Measurements from ENCODE around the gene TMEM42. TPM values are rescaled to one million over a fixed set of nuclear protein-coding genes. Genes with fewer than 3 reads are reported as not detected.

The TMEM42 gene
- total and polyA plus RNA-seq, 2 of the 8 experiments (the other 6 are each of a cell fraction or from before 2014, with no cell fraction given): 11.2 to 41.4 TPM

DNA sequence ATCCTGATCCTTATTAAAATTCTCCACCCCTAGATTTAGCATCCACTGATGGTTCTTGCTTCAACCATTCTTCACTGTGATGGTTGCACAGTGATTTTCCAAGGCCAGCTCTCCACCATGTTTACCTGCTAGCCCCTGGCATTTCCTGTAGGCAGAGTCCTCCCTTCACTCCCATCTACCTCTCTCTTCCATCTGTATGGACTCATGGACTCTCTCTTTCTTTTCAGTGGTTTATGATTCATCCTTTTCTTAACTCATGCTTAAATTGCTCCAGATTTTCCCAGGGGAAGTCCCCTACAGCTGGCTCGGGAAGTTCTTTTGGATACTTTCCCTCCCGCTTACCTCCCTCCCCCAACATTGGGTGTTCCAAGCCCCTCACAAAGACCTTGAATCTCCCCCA lies 31.4 kb downstream of the TMEM42 start (continued):
- TF ChIP-seq, protein P1, sequence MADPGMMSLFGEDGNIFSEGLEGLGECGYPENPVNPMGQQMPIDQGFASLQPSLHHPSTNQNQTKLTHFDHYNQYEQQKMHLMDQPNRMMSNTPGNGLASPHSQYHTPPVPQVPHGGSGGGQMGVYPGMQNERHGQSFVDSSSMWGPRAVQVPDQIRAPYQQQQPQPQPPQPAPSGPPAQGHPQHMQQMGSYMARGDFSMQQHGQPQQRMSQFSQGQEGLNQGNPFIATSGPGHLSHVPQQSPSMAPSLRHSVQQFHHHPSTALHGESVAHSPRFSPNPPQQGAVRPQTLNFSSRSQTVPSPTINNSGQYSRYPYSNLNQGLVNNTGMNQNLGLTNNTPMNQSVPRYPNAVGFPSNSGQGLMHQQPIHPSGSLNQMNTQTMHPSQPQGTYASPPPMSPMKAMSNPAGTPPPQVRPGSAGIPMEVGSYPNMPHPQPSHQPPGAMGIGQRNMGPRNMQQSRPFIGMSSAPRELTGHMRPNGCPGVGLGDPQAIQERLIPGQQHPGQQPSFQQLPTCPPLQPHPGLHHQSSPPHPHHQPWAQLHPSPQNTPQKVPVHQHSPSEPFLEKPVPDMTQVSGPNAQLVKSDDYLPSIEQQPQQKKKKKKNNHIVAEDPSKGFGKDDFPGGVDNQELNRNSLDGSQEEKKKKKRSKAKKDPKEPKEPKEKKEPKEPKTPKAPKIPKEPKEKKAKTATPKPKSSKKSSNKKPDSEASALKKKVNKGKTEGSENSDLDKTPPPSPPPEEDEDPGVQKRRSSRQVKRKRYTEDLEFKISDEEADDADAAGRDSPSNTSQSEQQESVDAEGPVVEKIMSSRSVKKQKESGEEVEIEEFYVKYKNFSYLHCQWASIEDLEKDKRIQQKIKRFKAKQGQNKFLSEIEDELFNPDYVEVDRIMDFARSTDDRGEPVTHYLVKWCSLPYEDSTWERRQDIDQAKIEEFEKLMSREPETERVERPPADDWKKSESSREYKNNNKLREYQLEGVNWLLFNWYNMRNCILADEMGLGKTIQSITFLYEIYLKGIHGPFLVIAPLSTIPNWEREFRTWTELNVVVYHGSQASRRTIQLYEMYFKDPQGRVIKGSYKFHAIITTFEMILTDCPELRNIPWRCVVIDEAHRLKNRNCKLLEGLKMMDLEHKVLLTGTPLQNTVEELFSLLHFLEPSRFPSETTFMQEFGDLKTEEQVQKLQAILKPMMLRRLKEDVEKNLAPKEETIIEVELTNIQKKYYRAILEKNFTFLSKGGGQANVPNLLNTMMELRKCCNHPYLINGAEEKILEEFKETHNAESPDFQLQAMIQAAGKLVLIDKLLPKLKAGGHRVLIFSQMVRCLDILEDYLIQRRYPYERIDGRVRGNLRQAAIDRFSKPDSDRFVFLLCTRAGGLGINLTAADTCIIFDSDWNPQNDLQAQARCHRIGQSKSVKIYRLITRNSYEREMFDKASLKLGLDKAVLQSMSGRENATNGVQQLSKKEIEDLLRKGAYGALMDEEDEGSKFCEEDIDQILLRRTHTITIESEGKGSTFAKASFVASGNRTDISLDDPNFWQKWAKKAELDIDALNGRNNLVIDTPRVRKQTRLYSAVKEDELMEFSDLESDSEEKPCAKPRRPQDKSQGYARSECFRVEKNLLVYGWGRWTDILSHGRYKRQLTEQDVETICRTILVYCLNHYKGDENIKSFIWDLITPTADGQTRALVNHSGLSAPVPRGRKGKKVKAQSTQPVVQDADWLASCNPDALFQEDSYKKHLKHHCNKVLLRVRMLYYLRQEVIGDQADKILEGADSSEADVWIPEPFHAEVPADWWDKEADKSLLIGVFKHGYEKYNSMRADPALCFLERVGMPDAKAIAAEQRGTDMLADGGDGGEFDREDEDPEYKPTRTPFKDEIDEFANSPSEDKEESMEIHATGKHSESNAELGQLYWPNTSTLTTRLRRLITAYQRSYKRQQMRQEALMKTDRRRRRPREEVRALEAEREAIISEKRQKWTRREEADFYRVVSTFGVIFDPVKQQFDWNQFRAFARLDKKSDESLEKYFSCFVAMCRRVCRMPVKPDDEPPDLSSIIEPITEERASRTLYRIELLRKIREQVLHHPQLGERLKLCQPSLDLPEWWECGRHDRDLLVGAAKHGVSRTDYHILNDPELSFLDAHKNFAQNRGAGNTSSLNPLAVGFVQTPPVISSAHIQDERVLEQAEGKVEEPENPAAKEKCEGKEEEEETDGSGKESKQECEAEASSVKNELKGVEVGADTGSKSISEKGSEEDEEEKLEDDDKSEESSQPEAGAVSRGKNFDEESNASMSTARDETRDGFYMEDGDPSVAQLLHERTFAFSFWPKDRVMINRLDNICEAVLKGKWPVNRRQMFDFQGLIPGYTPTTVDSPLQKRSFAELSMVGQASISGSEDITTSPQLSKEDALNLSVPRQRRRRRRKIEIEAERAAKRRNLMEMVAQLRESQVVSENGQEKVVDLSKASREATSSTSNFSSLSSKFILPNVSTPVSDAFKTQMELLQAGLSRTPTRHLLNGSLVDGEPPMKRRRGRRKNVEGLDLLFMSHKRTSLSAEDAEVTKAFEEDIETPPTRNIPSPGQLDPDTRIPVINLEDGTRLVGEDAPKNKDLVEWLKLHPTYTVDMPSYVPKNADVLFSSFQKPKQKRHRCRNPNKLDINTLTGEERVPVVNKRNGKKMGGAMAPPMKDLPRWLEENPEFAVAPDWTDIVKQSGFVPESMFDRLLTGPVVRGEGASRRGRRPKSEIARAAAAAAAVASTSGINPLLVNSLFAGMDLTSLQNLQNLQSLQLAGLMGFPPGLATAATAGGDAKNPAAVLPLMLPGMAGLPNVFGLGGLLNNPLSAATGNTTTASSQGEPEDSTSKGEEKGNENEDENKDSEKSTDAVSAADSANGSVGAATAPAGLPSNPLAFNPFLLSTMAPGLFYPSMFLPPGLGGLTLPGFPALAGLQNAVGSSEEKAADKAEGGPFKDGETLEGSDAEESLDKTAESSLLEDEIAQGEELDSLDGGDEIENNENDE (IDR thresholded peaks at IDR 0.05; ENCODE audit: insufficient replicate concordance, low read length): no peak
- TF ChIP-seq, protein P2, sequence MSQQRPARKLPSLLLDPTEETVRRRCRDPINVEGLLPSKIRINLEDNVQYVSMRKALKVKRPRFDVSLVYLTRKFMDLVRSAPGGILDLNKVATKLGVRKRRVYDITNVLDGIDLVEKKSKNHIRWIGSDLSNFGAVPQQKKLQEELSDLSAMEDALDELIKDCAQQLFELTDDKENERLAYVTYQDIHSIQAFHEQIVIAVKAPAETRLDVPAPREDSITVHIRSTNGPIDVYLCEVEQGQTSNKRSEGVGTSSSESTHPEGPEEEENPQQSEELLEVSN (IDR thresholded peaks at IDR 0.05): no peak

All from H1 (cell line).